HG03175 (cell line): ENCODE data around the gene TSC22D1.

Source experiments
- ATAC-seq: cut with Tn5 transposase; IDR thresholded peaks from one replicate; pipeline ENCODE4 v1.9.1; 2021; ENCODE audit warnings: mild to moderate bottlenecking, moderate library complexity; ENCODE audit not compliant: unreplicated experiment

TSC22D1 gene

GRCh38 chr13:44388427-44389059, 187.6 kb downstream of the TSC22D1 start:
- no peak for ATAC-seq

- ATAC-seq = no peak
Observed at GRCh38 chr13:44386913-44387556, 189.1 kb downstream of the TSC22D1 start.

- ATAC-seq = no peak
Observed at GRCh38 chr13:44385847-44386246, 190.3 kb downstream of the TSC22D1 start.

- ATAC-seq = no peak
Observed at GRCh38 chr13:44385401-44385800, 190.7 kb downstream of the TSC22D1 start.

- ATAC-seq = no peak
Observed at GRCh38 chr13:44384778-44385177, 191.4 kb downstream of the TSC22D1 start.

GRCh38 chr13:44383945-44384344, 192.2 kb downstream of the TSC22D1 start:
- no peak for ATAC-seq

GRCh38 chr13:44382635-44383145, 193.4 kb downstream of the TSC22D1 start:
- ATAC-seq = no peak
